WTC11 (cell line): Measurements from ENCODE around the gene RNF115. TPM values are rescaled to one million over a fixed set of nuclear protein-coding genes. Genes with fewer than 3 reads are reported as not detected.

Experiments
- ATAC-seq: fragments of 200-7000 bp; cut with Tn5 transposase; 2 replicates; pipeline ENCODE4 v1.10.0; 2021; ENCODE audit warnings: mild to moderate bottlenecking, moderate library complexity
- CTCF ChIA-PET: fragments of 300-600 bp; sonication (Branson Sonifier 250); formaldehyde crosslinking; loops from one replicate; lab custom pipeline; 2021; ENCODE audit warnings: antibody characterized with exemption; lab: Charles Lee
- POLR2A ChIA-PET: fragments of 350-600 bp; sonication (Branson Sonifier 250); formaldehyde crosslinking; loops from one replicate; lab custom pipeline; 2021; ENCODE audit warnings: antibody characterized with exemption; lab: Charles Lee
- DNase-seq: peaks from one replicate; pipeline ENCODE4 v3.0.0; 2021; ENCODE audit warnings: low spot score
- H3K27ac Mint-ChIP-seq: 2 replicates; pipeline ENCODE4 v1.8.0; 2021; ENCODE audit warnings: mixed read lengths
- H3K27me3 Mint-ChIP-seq: 2 replicates; pipeline ENCODE4 v1.8.0; 2021; ENCODE audit warnings: low read depth, mild to moderate bottlenecking, moderate library complexity, mixed read lengths
- H3K36me3 Mint-ChIP-seq: 2 replicates; pipeline ENCODE4 v1.8.0; 2021; ENCODE audit warnings: mixed read lengths
- H3K4me1 Mint-ChIP-seq: 2 replicates; pipeline ENCODE4 v1.8.0; 2022; ENCODE audit warnings: mixed read lengths
- H3K4me3 Mint-ChIP-seq: 2 replicates; pipeline ENCODE4 v1.8.0; 2021; ENCODE audit warnings: mild to moderate bottlenecking, moderate library complexity, mixed read lengths
- H3K9me3 Mint-ChIP-seq: 2 replicates; pipeline ENCODE4 v1.8.0; 2021; ENCODE audit warnings: mixed read lengths
- E2F1 ChIP-seq: sonication (generic); formaldehyde crosslinking; IDR thresholded peaks from 2 replicates; pipeline ENCODE4 v1.8.0; 2022; ENCODE audit warnings: mild to moderate bottlenecking, missing genetic modification reagents
- ELF4 ChIP-seq: sonication (generic); formaldehyde crosslinking; IDR thresholded peaks from 2 replicates; pipeline ENCODE4 v1.8.1; 2022; ENCODE audit warnings: low read depth, mild to moderate bottlenecking, moderate library complexity, missing genetic modification reagents
- GRHL2 ChIP-seq: fragments of 250-450 bp; sonication (Bioruptor Pico); IDR thresholded peaks from 2 replicates; pipeline ENCODE4 v1.8.0; 2022; ENCODE audit warnings: mild to moderate bottlenecking, moderate library complexity; ENCODE audit not compliant: insufficient replicate concordance, severe bottlenecking
- HMGA2 ChIP-seq: fragments of 250-450 bp; sonication (Bioruptor Pico); IDR thresholded peaks from 2 replicates; pipeline ENCODE4 v1.4.0; 2021; ENCODE audit warnings: mild to moderate bottlenecking, moderate library complexity
- MAX ChIP-seq: sonication (generic); formaldehyde crosslinking; IDR thresholded peaks from 2 replicates; pipeline ENCODE4 v1.8.0; 2022; ENCODE audit warnings: mild to moderate bottlenecking, missing genetic modification reagents
- NFATC4 ChIP-seq: fragments of 250-450 bp; sonication (Bioruptor Pico); IDR thresholded peaks from 2 replicates; pipeline ENCODE4 v1.9.0; 2021; ENCODE audit warnings: mild to moderate bottlenecking
- NR3C1 ChIP-seq: sonication (generic); formaldehyde crosslinking; conservative IDR thresholded peaks from 2 replicates; pipeline ENCODE4 v1.8.1; 2023; ENCODE audit warnings: low read depth, mild to moderate bottlenecking, missing genetic modification reagents
- PRRX2 ChIP-seq: fragments of 250-450 bp; sonication (Bioruptor Pico); IDR thresholded peaks from 2 replicates; pipeline ENCODE4 v1.8.0; 2021; ENCODE audit warnings: mild to moderate bottlenecking
- RELA ChIP-seq: sonication (generic); formaldehyde crosslinking; IDR thresholded peaks from 2 replicates; pipeline ENCODE4 v1.8.1; 2022; ENCODE audit warnings: missing genetic modification reagents, mild to moderate bottlenecking, borderline replicate concordance
- RORB ChIP-seq: fragments of 250-450 bp; sonication (Bioruptor Pico); IDR thresholded peaks from 2 replicates; pipeline ENCODE4 v1.9.0; 2021; ENCODE audit warnings: mild to moderate bottlenecking
- SP1 ChIP-seq: sonication (generic); formaldehyde crosslinking; conservative IDR thresholded peaks from 2 replicates; pipeline ENCODE4 v1.8.1; 2022; ENCODE audit warnings: missing genetic modification reagents
- USF2 ChIP-seq: sonication (generic); formaldehyde crosslinking; IDR thresholded peaks from 2 replicates; pipeline ENCODE4 v1.8.1; 2023; ENCODE audit warnings: mild to moderate bottlenecking, missing genetic modification reagents, moderate library complexity
- ZNF512 ChIP-seq: sonication (generic); formaldehyde crosslinking; IDR thresholded peaks from 2 replicates; pipeline ENCODE4 v1.8.1; 2022; ENCODE audit warnings: missing genetic modification reagents, borderline replicate concordance
- ZNF671 ChIP-seq: fragments of 250-450 bp; sonication (Bioruptor Pico); IDR thresholded peaks from 2 replicates; pipeline ENCODE4 v1.8.0; 2021; ENCODE audit warnings: mild to moderate bottlenecking
- total RNA-seq: library from RNA; stranded (reverse); gene quantifications from 3 replicates; pipeline ENCODE4 v1.2.3, GENCODE V29; 2021
- TF ChIP-seq, protein P1 (sequence below): sonication (generic); formaldehyde crosslinking; IDR thresholded peaks from 2 replicates; pipeline ENCODE4 v1.8.1; 2023; ENCODE audit warnings: mild to moderate bottlenecking, missing genetic modification reagents, borderline replicate concordance
- TF ChIP-seq, protein P2 (sequence below): sonication (generic); formaldehyde crosslinking; IDR thresholded peaks from 2 replicates; pipeline ENCODE4 v1.8.0; 2022; ENCODE audit warnings: mild to moderate bottlenecking, missing genetic modification reagents
- TF ChIP-seq, protein P3 (sequence below): sonication (generic); formaldehyde crosslinking; IDR thresholded peaks from 2 replicates; pipeline ENCODE4 v1.8.0; 2023; ENCODE audit warnings: missing genetic modification reagents, mild to moderate bottlenecking, borderline replicate concordance

RNF115 gene
- total RNA-seq, 1 experiment from 2014 or later: 8.1 TPM

DNA sequence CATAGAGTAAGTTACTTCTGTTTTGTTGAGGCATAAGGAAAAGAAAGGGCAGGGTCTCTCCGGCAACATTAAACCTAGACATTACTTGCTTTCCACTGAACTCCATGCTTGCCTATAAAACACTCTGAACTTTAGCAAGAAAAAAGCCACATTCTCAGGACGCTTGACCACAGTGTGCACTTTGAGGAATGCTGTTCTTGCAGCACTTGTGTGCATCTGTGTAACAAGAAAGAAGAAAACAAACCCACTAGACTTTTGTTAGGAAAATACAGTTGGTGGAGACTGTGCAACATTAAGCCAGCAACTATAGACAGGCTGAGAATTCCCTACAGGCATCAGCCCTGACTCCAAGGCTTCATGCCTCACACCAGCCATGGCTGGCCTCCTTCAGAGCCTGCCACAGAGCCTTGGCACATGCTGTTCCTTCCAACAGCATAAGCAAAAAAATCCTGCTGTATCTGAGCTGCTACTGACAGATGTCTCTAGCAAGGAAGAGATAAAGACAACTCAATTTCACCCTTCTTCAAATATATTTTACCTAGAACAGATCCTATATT lies 122.5 kb downstream of the RNF115 start:
- ChIA-PET CTCF (no interaction called here), POLR2A (no interaction called here)
- DNase-seq (no peak), ATAC-seq (no peak)
- Mint-ChIP-seq H3K4me3 (no peak overlapping the region), H3K4me1 (no peaks in the 10 kb centered on the region), H3K9me3 (no peaks in the 10 kb centered on the region), H3K36me3 (no peaks in the 10 kb centered on the region), H3K27me3 (peaks cover 4% of the 10 kb centered on the region), H3K27ac (no peak overlapping the region)
- TF ChIP-seq SP1 (CRISPR knock-in tag): no peak
- TF ChIP-seq RORB (CRISPR knock-in tag): no peak
- no peak for TF ChIP-seq HMGA2
- no peak for TF ChIP-seq ZNF671 (CRISPR knock-in tag)
- TF ChIP-seq PRRX2 (CRISPR knock-in tag): no peak
- TF ChIP-seq NR3C1 (CRISPR knock-in tag): no peak
- TF ChIP-seq, protein P1, sequence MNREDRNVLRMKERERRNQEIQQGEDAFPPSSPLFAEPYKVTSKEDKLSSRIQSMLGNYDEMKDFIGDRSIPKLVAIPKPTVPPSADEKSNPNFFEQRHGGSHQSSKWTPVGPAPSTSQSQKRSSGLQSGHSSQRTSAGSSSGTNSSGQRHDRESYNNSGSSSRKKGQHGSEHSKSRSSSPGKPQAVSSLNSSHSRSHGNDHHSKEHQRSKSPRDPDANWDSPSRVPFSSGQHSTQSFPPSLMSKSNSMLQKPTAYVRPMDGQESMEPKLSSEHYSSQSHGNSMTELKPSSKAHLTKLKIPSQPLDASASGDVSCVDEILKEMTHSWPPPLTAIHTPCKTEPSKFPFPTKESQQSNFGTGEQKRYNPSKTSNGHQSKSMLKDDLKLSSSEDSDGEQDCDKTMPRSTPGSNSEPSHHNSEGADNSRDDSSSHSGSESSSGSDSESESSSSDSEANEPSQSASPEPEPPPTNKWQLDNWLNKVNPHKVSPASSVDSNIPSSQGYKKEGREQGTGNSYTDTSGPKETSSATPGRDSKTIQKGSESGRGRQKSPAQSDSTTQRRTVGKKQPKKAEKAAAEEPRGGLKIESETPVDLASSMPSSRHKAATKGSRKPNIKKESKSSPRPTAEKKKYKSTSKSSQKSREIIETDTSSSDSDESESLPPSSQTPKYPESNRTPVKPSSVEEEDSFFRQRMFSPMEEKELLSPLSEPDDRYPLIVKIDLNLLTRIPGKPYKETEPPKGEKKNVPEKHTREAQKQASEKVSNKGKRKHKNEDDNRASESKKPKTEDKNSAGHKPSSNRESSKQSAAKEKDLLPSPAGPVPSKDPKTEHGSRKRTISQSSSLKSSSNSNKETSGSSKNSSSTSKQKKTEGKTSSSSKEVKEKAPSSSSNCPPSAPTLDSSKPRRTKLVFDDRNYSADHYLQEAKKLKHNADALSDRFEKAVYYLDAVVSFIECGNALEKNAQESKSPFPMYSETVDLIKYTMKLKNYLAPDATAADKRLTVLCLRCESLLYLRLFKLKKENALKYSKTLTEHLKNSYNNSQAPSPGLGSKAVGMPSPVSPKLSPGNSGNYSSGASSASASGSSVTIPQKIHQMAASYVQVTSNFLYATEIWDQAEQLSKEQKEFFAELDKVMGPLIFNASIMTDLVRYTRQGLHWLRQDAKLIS (CRISPR knock-in tag): no peak
- no peak for TF ChIP-seq E2F1 (CRISPR knock-in tag)
- TF ChIP-seq ELF4: no peak
- no peak for TF ChIP-seq MAX (CRISPR knock-in tag)
- TF ChIP-seq ZNF512: no peak
- TF ChIP-seq RELA (CRISPR knock-in tag): no peak
- TF ChIP-seq USF2 (CRISPR knock-in tag): no peak
- TF ChIP-seq NFATC4: no peak
- no peak for TF ChIP-seq GRHL2 (CRISPR knock-in tag)
- TF ChIP-seq, protein P2, sequence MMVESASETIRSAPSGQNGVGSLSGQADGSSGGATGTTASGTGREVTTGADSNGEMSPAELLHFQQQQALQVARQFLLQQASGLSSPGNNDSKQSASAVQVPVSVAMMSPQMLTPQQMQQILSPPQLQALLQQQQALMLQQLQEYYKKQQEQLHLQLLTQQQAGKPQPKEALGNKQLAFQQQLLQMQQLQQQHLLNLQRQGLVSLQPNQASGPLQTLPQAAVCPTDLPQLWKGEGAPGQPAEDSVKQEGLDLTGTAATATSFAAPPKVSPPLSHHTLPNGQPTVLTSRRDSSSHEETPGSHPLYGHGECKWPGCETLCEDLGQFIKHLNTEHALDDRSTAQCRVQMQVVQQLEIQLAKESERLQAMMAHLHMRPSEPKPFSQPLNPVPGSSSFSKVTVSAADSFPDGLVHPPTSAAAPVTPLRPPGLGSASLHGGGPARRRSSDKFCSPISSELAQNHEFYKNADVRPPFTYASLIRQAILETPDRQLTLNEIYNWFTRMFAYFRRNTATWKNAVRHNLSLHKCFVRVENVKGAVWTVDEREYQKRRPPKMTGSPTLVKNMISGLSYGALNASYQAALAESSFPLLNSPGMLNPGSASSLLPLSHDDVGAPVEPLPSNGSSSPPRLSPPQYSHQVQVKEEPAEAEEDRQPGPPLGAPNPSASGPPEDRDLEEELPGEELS (CRISPR knock-in tag): no peak
- TF ChIP-seq, protein P3, sequence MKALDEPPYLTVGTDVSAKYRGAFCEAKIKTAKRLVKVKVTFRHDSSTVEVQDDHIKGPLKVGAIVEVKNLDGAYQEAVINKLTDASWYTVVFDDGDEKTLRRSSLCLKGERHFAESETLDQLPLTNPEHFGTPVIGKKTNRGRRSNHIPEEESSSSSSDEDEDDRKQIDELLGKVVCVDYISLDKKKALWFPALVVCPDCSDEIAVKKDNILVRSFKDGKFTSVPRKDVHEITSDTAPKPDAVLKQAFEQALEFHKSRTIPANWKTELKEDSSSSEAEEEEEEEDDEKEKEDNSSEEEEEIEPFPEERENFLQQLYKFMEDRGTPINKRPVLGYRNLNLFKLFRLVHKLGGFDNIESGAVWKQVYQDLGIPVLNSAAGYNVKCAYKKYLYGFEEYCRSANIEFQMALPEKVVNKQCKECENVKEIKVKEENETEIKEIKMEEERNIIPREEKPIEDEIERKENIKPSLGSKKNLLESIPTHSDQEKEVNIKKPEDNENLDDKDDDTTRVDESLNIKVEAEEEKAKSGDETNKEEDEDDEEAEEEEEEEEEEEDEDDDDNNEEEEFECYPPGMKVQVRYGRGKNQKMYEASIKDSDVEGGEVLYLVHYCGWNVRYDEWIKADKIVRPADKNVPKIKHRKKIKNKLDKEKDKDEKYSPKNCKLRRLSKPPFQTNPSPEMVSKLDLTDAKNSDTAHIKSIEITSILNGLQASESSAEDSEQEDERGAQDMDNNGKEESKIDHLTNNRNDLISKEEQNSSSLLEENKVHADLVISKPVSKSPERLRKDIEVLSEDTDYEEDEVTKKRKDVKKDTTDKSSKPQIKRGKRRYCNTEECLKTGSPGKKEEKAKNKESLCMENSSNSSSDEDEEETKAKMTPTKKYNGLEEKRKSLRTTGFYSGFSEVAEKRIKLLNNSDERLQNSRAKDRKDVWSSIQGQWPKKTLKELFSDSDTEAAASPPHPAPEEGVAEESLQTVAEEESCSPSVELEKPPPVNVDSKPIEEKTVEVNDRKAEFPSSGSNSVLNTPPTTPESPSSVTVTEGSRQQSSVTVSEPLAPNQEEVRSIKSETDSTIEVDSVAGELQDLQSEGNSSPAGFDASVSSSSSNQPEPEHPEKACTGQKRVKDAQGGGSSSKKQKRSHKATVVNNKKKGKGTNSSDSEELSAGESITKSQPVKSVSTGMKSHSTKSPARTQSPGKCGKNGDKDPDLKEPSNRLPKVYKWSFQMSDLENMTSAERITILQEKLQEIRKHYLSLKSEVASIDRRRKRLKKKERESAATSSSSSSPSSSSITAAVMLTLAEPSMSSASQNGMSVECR (CRISPR knock-in tag): no peak
